GM10248 (cell line): ENCODE results near the gene LRRTM4.

Experiments used
- CTCF ChIA-PET: fragments of 300-600 bp; sonication (Branson Sonifier 250); formaldehyde crosslinking; extraction: SDS; loops from one replicate; lab custom pipeline; 2021; ENCODE audit warnings: antibody characterized with exemption; lab: Yijun Ruan, JAX
- POLR2A ChIA-PET: fragments of 350-650 bp; sonication (Branson Sonifier 250); formaldehyde crosslinking; extraction: SDS; loops from one replicate; lab custom pipeline; 2020; ENCODE audit warnings: antibody characterized with exemption; lab: Yijun Ruan, JAX
- DNase-seq: peaks from one replicate; pipeline ENCODE4 v3.0.0; 2012; ENCODE audit errors: extremely low spot score
- TF ChIP-seq, protein P1 (sequence below): IDR thresholded peaks from 2 replicates; pipeline ENCODE4 v1.5.1; 2012; ENCODE audit warnings: mild to moderate bottlenecking, low read depth; ENCODE audit errors: extremely low read depth, missing control alignments, control extremely low read depth

LRRTM4 gene

DNA sequence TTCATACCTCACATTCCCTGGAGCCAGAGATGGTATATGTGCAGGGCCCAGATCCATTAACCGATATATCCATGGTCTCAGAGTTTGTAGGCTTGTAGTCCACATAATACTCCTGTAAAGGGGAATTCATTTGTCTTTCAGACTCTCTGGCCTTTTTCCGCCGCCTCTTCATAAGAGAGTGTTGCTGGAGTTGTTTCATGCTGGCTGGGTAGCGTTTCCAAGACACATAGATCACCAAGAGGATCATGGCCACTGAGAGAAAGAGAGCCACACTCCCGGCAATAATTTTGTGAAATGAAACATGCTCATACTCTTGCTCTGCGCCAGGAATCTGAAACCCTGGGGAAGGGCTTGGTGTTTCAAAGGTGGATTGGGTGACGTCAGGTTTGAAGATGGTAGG, 3.9 kb downstream of the LRRTM4 start:
- POLR2A ChIA-PET: no interaction called here
- DNase-seq: no peak
- CTCF ChIA-PET: no interaction called here
- TF ChIP-seq, protein P1, sequence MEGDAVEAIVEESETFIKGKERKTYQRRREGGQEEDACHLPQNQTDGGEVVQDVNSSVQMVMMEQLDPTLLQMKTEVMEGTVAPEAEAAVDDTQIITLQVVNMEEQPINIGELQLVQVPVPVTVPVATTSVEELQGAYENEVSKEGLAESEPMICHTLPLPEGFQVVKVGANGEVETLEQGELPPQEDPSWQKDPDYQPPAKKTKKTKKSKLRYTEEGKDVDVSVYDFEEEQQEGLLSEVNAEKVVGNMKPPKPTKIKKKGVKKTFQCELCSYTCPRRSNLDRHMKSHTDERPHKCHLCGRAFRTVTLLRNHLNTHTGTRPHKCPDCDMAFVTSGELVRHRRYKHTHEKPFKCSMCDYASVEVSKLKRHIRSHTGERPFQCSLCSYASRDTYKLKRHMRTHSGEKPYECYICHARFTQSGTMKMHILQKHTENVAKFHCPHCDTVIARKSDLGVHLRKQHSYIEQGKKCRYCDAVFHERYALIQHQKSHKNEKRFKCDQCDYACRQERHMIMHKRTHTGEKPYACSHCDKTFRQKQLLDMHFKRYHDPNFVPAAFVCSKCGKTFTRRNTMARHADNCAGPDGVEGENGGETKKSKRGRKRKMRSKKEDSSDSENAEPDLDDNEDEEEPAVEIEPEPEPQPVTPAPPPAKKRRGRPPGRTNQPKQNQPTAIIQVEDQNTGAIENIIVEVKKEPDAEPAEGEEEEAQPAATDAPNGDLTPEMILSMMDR: no peak

GRCh38 chr2:77513191-77513590, 9.0 kb downstream of the LRRTM4 start:
- TF ChIP-seq, protein P1: no peak
- POLR2A ChIA-PET: no interaction called here
- CTCF ChIA-PET: no interaction called here
- DNase-seq: no peak

- CTCF ChIA-PET: interaction anchor here (1.2 kb wide), 1 partner anchor 20 kb away, joined by 4 read pairs; no protein-coding TSS in a partner anchor
- TF ChIP-seq, protein P1: no peak
- no peak for DNase-seq
- POLR2A ChIA-PET: no interaction called here
Observed at GRCh38 chr2:77512507-77512906, 9.7 kb downstream of the LRRTM4 start.

GRCh38 chr2:77508511-77508910, 13.7 kb downstream of the LRRTM4 start:
- TF ChIP-seq, protein P1: no peak
- ChIA-PET CTCF (interaction anchor here (1.1 kb wide), 1 partner anchor 13 kb away, joined by 3 read pairs; no protein-coding TSS in a partner anchor), POLR2A (no interaction called here)
- DNase-seq: no peak

DNA sequence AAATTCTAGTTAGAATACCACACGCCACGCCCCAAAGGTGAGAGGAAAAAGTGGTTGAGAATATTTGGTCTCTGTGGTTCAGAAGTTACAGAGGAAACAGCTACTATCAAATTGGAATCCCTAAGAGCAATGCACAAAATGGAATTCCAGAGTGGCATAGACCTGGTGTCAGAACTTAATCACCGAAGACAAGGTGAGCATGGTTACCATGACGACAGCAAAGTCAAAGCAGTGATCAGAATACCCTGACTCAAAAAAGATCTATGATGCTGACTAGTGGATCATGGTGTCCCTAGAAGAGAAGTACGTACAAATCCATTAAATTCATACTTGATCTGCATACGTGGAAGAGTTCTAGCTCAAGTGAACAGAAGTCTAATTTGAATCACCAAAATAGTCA, 14.5 kb downstream of the LRRTM4 start:
- TF ChIP-seq, protein P1: no peak
- CTCF ChIA-PET: no interaction called here
- POLR2A ChIA-PET: no interaction called here
- no peak for DNase-seq

DNA sequence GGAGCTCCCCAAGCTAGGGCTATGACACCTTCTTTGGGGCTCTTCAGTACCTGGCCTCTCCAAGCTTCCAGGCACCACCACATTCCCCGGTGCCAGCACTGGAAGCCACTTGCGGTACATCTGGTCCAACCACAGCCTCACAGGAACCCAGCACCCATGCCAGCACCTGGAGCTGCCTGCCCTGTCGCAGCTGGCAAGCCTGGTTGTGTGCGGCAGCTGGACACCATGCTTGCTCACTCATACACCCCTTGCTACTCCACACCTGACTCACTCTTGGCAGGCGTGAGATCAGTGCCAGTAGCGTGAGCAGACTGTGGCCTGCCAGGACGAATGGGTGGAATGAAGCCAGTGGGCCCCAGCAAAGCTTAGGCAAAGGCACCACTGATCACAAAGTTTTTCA, 34.0 kb downstream of the LRRTM4 start:
- no peak for DNase-seq
- TF ChIP-seq, protein P1: no peak
- ChIA-PET CTCF (interaction anchor here (1.1 kb wide), 1 partner anchor 15 kb away, joined by 3 read pairs; no protein-coding TSS in a partner anchor), POLR2A (no interaction called here)
